ENCODE results near the gene PPFIA4.
"Not testable (repeated sequence)": the region's sequence is repeated elsewhere in the genome, so short reads cannot be mapped to it uniquely, and the experiment has no call there.

Gene PPFIA4

DNA sequence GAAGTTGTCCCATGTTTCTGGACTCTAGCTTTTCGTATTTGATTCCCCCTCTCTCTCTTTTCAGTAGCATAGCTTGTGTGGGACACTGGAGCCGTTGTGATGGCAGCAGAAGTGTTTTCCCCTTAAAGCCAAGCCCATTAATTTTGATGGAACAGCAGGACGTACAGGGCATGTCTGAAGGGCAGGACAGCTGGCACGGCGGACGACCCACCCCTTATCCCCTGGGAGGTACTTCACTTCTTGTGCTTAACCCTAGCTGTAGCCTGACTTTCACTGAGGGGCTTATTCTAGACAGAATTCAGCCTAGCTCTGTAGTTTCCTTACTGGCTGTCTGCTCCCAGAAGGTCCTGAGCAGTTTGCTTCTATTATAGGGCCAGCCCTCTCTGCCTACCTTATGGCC, 8.6 kb upstream of the PPFIA4 start:
- no peak for DNase-seq (ENCODE audit: extremely low read depth, low read depth)
- TF ChIP-seq, protein P1, sequence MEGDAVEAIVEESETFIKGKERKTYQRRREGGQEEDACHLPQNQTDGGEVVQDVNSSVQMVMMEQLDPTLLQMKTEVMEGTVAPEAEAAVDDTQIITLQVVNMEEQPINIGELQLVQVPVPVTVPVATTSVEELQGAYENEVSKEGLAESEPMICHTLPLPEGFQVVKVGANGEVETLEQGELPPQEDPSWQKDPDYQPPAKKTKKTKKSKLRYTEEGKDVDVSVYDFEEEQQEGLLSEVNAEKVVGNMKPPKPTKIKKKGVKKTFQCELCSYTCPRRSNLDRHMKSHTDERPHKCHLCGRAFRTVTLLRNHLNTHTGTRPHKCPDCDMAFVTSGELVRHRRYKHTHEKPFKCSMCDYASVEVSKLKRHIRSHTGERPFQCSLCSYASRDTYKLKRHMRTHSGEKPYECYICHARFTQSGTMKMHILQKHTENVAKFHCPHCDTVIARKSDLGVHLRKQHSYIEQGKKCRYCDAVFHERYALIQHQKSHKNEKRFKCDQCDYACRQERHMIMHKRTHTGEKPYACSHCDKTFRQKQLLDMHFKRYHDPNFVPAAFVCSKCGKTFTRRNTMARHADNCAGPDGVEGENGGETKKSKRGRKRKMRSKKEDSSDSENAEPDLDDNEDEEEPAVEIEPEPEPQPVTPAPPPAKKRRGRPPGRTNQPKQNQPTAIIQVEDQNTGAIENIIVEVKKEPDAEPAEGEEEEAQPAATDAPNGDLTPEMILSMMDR (IDR thresholded peaks at IDR 0.05; ENCODE audit: low read depth, low read length), result no peak

GRCh38 chr1:203022855-203023254, 3.4 kb upstream of the PPFIA4 start:
- DNase-seq (ENCODE audit: extremely low read depth, low read depth), result not testable (repeated sequence)

- no peak for DNase-seq (ENCODE audit: extremely low read depth, low read depth)
- TF ChIP-seq, protein P1 (IDR thresholded peaks at IDR 0.05; ENCODE audit: low read depth, low read length), result no peak
Measured at GRCh38 chr1:203025686-203026030, 633 bp upstream of the PPFIA4 start.

GRCh38 chr1:203026666-203027663, 674 bp downstream of the PPFIA4 start:
- no peak for DNase-seq (ENCODE audit: extremely low read depth, low read depth)

DNA sequence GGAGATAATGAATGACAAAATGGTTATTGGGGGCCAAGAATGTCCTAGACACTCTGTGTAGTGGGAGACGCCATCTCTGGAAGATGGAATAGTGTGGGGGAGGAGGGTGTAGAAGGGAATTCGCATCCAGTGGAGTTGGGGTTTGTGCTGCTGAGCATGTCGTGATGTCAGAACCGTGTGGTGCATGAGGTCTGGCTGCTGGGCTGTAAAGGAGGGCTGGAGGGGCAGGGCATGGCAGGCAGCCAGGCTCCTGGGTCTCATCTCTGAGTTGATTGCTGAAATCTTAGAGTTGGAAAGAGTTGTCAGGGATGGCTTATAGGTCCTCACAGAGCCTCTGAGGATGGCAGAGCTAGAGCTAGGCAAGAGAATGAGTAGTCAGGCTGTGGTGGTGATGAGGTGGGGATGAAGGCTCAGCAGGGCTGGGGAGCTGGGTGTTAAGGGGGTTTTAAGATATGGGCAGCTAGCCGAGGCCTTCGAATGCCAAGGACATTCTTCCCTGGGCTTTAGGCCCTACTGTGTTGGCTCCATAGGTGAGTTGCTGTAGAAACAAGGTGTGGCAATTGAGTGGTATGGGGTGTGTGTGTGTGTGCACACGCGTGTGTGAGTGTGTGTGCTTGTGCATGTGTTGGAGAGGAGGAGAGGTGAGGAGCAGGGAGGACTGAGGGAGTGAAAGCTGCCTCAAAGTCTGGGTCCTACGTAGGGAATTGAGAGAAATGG, 1.9 kb downstream of the PPFIA4 start:
- no peak for DNase-seq (ENCODE audit: extremely low read depth, low read depth)
- TF ChIP-seq, protein P1 (IDR thresholded peaks at IDR 0.05; ENCODE audit: low read depth, low read length), result no peak

More at GRCh38 chr1:203026666-203027663, 674 bp downstream of the PPFIA4 start:
- TF ChIP-seq, protein P1 (IDR thresholded peaks at IDR 0.05; ENCODE audit: low read depth, low read length), result no peak

- no peak for DNase-seq (ENCODE audit: extremely low read depth, low read depth)
- TF ChIP-seq, protein P1 (IDR thresholded peaks at IDR 0.05; ENCODE audit: low read depth, low read length), result no peak
Measured at GRCh38 chr1:203028784-203029553, 2.7 kb downstream of the PPFIA4 start.

DNA sequence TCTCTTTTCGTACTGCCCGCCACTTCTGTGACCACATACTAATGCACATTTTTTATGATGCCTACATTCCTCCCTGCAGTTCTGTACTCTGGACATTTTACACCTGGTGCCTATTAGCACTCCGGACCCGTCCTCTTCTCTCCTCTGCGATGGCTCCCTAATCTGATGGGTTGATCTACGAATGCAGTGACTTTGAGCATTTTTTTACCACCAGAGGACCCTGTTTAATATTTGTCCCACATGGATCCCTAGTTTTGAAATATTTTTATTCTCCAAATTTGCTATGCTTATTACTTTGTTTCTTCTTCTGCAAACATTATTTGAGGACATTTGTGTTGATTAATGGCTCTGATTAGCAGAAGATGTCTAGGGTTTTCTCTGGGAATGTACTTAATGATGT, 5.2 kb downstream of the PPFIA4 start:
- DNase-seq (ENCODE audit: extremely low read depth, low read depth), result no peak
- TF ChIP-seq, protein P1 (IDR thresholded peaks at IDR 0.05; ENCODE audit: low read depth, low read length), result no peak

All from AG09319 (cell line).